RWPE2 (cell line): Measurements from ENCODE around the gene MPPED2.

Experiments
- ATAC-seq: fragments of 200-7000 bp; cut with Tn5 transposase; 3 replicates; pipeline ENCODE4 v1.9.1; 2021; ENCODE audit warnings: low read depth
- DNase-seq: peaks from one replicate; pipeline ENCODE4 v3.0.0-alpha.2; 2020; ENCODE audit warnings: low spot score
- H3K27ac ChIP-seq: fragments of 450-650 bp; 2 replicates; pipeline ENCODE4 v1.5.1; 2017; ENCODE audit warnings: mild to moderate bottlenecking; ENCODE audit not compliant: poor library complexity, severe bottlenecking
- H3K27me3 ChIP-seq: fragments of 250-450 bp; sonication (Bioruptor Pico); 2 replicates; pipeline ENCODE4 v1.5.1; 2021; ENCODE audit warnings: mild to moderate bottlenecking, moderate library complexity; ENCODE audit not compliant: insufficient read depth, poor library complexity, severe bottlenecking
- H3K36me3 ChIP-seq: fragments of 250-450 bp; sonication (Bioruptor Pico); 2 replicates; pipeline ENCODE4 v1.5.1; 2020; ENCODE audit warnings: low read depth, mild to moderate bottlenecking, moderate library complexity
- H3K4me1 ChIP-seq: fragments of 250-450 bp; sonication (Bioruptor Pico); 2 replicates; pipeline ENCODE4 v1.5.1; 2021; ENCODE audit warnings: mild to moderate bottlenecking, moderate library complexity; ENCODE audit not compliant: insufficient read depth, poor library complexity, severe bottlenecking
- H3K4me3 ChIP-seq: fragments of 250-450 bp; sonication (Bioruptor Pico); 2 replicates; pipeline ENCODE4 v1.5.1; 2021; ENCODE audit warnings: mild to moderate bottlenecking, moderate library complexity; ENCODE audit not compliant: severe bottlenecking
- H3K9me3 ChIP-seq: fragments of 250-450 bp; sonication (Bioruptor Pico); 2 replicates; pipeline ENCODE4 v1.5.1; 2021; ENCODE audit warnings: mild to moderate bottlenecking, moderate library complexity; ENCODE audit not compliant: severe bottlenecking
- TF ChIP-seq, protein P1 (sequence below): fragments of 450-650 bp; IDR thresholded peaks from one replicate; pipeline ENCODE4 v1.5.1; 2017; ENCODE audit warnings: mild to moderate bottlenecking, moderate library complexity; ENCODE audit not compliant: poor library complexity, severe bottlenecking

MPPED2 gene

GRCh38 chr11:30510750-30511149 is 75.4 kb downstream of the MPPED2 start:
- Histone ChIP-seq H3K36me3 (no peaks in the 10 kb centered on the region), H3K27me3 (no peaks in the 10 kb centered on the region), H3K9me3 (no peaks in the 10 kb centered on the region), H3K4me1 (no peaks in the 10 kb centered on the region), H3K27ac (no peak overlapping the region), H3K4me3 (no peak overlapping the region)
- TF ChIP-seq, protein P1, sequence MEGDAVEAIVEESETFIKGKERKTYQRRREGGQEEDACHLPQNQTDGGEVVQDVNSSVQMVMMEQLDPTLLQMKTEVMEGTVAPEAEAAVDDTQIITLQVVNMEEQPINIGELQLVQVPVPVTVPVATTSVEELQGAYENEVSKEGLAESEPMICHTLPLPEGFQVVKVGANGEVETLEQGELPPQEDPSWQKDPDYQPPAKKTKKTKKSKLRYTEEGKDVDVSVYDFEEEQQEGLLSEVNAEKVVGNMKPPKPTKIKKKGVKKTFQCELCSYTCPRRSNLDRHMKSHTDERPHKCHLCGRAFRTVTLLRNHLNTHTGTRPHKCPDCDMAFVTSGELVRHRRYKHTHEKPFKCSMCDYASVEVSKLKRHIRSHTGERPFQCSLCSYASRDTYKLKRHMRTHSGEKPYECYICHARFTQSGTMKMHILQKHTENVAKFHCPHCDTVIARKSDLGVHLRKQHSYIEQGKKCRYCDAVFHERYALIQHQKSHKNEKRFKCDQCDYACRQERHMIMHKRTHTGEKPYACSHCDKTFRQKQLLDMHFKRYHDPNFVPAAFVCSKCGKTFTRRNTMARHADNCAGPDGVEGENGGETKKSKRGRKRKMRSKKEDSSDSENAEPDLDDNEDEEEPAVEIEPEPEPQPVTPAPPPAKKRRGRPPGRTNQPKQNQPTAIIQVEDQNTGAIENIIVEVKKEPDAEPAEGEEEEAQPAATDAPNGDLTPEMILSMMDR: no peak
- ATAC-seq (no peak), DNase-seq (no peak)

DNA sequence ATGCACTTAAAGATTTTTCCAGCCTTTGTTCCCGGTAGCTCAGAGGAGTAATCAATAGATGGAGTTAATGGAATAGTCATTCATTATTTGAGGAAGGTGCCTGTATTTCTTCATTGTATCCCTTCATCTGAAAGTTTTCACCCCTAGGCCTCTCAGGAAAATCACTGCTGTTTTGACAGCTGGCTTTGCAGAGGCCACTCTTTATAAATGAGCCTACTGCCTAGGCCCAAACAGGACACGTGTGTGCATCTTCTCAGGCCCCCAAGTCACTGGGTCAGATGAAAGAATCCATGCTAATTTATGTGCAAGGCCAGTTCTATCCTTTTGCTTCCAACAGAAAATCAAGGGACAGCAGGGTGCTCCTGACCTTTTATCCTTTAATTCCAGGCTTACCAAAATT is 76.8 kb downstream of the MPPED2 start:
- no peaks in the 10 kb centered on the region for H3K9me3 ChIP-seq
- no peaks in the 10 kb centered on the region for H3K27me3 ChIP-seq
- TF ChIP-seq, protein P1: no peak
- H3K27ac ChIP-seq: no peak overlapping the region
- ATAC-seq (no peak), DNase-seq (no peak)
- H3K4me1 ChIP-seq: no peaks in the 10 kb centered on the region
- no peak overlapping the region for H3K4me3 ChIP-seq
- no peaks in the 10 kb centered on the region for H3K36me3 ChIP-seq

DNA sequence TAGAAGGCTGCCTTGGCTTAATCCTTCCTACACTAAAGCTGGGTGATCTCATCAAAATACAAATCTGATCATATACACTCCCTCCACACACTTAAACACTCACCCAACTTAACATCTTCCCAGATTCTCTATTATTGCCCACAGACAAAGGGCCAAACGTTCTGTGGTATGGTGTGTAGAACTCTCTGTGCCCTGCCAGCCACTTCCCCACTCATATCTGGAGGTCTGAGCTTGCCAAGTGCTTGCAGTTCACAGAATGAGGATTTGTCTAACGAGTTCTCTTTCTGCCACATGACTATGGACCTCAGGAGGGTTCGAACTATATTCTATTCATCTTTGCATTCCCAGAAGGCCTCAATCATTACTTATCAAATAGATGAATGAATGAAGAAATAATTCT is 77.6 kb downstream of the MPPED2 start:
- DNase-seq: no peak
- H3K36me3 ChIP-seq: no peaks in the 10 kb centered on the region
- H3K27me3 ChIP-seq: no peaks in the 10 kb centered on the region
- H3K9me3 ChIP-seq: no peaks in the 10 kb centered on the region
- TF ChIP-seq, protein P1: no peak
- H3K4me1 ChIP-seq: no peaks in the 10 kb centered on the region
- ATAC-seq: no peak
- H3K4me3 ChIP-seq: no peak overlapping the region
- H3K27ac ChIP-seq: no peak overlapping the region

DNA sequence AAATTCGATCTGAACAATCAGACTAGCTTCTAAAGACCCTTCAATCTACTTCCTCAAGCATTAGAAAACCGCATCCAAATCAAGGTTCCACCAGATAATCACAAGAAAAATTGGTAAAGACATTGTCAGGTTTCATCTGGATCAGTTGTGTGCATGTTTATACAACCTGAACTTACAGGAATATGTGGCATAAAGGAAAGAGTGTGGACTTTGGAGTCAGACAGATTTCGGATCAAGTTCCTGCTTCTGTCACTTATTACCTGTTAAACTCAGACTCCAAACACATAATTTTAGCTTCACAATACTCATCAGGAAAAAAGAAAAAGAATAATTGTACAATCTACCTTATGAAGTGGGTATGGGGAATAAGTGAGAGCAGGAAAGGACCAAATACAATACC is 80.5 kb downstream of the MPPED2 start:
- TF ChIP-seq, protein P1: no peak
- ATAC-seq: no peak

GRCh38 chr11:30504468-30504867 is 81.7 kb downstream of the MPPED2 start:
- TF ChIP-seq, protein P1: no peak

More for the DNA sequence above, 80.5 kb downstream of the MPPED2 start:
- Histone ChIP-seq H3K9me3 (no peaks in the 10 kb centered on the region), H3K27ac (no peak overlapping the region), H3K27me3 (no peaks in the 10 kb centered on the region), H3K4me3 (no peak overlapping the region), H3K36me3 (no peaks in the 10 kb centered on the region), H3K4me1 (no peaks in the 10 kb centered on the region)
- no peak for DNase-seq

More at GRCh38 chr11:30504468-30504867, 81.7 kb downstream of the MPPED2 start:
- no peaks in the 10 kb centered on the region for H3K36me3 ChIP-seq
- H3K4me3 ChIP-seq: no peak overlapping the region
- H3K27me3 ChIP-seq: no peaks in the 10 kb centered on the region
- DNase-seq (no peak), ATAC-seq (no peak)
- no peaks in the 10 kb centered on the region for H3K4me1 ChIP-seq
- no peaks in the 10 kb centered on the region for H3K9me3 ChIP-seq
- no peak overlapping the region for H3K27ac ChIP-seq
